ENCODE data around the gene HOXC4.
"Not testable (repeated sequence)": the region's sequence is repeated elsewhere in the genome, so short reads cannot be mapped to it uniquely, and the experiment has no call there.

HOXC4 gene

GRCh38 chr12:54060174-54060974, 6.7 kb downstream of the HOXC4 start:
- no peak for DNase-seq

GRCh38 chr12:54060975-54061778, 7.5 kb downstream of the HOXC4 start:
- DNase-seq: no peak

DNA sequence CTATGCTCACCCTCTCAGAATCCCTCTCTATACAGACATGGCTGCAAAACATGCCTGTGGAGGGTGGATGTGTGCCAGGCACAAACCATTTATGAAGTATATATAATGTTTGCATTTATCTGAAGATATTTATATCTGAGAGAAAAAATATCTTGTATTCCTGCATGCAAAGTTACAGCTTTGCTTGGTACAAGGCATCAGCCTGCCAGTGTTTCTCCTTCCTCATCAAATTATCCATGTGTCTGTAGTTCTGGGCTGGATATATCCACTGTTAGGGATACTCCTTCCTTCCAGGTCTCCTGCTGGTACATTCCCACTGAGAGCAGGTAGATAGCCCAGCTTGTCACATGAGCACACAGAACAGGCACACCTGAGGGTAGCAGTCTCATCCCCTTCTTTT, 12.0 kb downstream of the HOXC4 start:
- no peak for DNase-seq

DNA sequence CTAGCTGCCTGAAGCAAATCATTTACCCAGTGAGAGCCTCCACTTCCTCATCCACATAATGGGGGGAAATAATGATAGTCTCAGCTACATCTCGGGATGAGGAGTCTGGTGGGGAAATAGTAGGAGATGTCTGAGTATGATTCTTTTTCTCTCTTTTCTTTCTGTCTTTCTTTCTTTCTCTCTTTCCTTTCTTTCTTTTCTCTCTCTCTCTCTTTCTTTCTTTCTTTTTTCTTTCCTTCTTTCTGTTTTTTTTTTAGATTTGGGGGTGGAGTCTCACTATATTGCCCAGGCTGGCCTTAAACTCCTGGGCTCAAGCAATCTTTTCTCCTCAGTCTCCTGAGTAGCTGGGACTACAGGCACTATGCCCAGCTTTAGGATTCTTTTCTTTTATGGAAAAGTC, 12.8 kb downstream of the HOXC4 start:
- DNase-seq: no peak

DNA sequence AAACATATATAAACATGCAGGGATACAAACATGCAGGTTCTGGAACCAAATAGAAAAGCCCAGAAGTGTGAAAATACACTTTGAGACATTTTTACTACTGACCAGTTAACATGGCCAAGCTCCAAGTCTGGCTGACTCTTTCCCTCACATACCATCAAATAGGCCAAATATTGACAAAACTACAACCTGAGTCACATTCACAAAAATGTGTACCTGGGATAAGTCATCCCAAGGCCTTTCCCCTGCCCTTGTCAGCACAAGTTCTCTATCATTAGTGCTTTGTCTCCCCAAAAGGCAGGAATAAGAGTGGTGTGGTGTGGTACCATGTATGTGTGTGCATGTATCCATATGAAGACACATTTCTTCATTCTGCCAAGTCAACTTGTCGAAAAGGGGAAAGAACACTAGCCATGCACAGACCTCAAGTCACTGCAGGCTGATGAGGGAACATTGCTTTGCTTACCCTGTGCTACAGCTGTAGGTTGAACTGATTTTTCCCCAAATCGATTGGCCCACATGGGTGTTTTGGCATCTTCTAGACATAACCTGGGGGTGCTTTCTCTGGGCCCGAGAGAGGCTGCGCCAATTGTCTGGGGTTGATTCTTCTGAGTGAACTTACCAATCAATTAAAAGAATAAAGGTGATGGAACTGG, 14.9 kb downstream of the HOXC4 start:
- no peak for DNase-seq

DNA sequence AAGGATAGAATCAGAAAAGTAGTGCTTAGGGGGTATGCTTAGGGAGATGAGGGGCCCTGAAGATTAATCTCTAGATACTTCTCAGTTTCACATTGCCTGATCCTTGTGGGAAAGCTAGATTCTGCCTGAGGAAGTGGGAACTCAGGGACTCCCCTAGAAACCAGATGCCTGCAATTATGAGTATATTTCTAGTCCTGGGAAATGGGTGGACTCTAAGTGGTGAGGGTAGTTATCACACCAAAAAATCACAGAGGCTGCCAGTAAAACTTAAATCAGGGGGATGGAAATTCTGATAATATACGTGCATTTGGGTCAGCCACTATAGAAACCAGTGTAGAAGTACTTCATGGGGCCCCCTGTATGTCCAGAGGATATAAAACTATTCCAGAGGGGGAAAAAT, 18.3 kb downstream of the HOXC4 start:
- no peak for DNase-seq

- no peak for DNase-seq
Observed at GRCh38 chr12:54074308-54074707, 20.7 kb downstream of the HOXC4 start.

DNA sequence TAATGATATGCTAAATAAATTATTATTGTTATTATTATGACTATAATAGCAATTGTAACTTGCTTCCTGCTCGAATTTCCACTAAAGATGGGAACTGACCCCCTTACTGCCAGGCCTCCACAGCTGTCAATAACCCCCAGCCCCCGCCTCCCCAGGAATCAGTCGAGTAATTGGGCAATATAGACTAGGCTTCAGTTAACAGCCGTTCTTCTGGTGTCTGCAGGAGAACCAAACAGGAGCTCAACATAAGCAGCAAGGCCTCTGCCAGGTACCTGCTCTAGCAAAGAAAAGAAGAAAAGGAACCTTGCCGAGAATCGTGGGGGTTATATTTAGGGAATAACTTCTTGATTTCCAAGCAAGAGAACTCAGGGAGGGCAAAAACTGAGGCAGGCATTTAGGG, 21.8 kb downstream of the HOXC4 start:
- no peak for DNase-seq

- no peak for DNase-seq
Observed at GRCh38 chr12:54075974-54076373, 22.3 kb downstream of the HOXC4 start.

DNA sequence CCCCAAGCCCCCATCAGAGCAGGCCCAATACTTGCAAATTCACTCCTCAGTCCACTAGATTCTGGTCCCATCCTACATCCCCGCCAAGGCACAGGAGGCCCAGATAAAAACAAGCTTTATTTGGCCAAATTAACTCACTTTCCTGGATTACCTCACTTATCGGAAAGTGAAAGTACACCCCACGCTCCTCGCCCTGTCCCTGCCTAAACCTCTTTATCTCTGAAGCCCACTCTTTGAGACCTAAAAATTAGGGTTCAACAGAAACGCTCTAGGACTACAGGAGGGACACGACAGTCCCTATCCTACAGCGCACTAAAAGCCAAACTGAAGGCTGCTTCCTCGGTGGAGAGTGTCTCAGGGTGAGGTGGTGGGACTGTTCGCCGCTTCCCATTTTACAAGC, 24.2 kb downstream of the HOXC4 start:
- not testable (repeated sequence) for DNase-seq

DNA sequence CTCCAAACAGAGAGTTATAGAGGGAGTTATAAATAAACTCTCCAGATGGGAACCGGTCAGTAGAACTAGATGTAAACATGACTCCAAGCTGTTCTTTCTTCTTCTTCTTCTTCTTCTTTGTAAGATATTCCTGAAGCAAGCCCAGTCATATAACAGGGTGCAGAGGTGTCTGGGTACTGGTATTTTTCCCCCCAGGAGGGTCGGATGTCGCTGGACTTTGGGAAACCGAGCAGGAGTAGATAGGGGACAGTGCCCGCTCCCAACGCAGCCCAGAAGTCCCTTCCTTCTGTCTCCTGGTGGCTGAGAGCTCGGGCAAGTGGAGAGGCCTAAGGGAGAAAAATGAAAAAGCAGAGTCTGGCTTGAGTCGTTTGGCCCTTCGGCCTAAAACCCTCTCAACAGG, 25.5 kb downstream of the HOXC4 start:
- DNase-seq: not testable (repeated sequence)

GRCh38 chr12:54080008-54080924, 26.6 kb downstream of the HOXC4 start:
- not testable (repeated sequence) for DNase-seq

DNA sequence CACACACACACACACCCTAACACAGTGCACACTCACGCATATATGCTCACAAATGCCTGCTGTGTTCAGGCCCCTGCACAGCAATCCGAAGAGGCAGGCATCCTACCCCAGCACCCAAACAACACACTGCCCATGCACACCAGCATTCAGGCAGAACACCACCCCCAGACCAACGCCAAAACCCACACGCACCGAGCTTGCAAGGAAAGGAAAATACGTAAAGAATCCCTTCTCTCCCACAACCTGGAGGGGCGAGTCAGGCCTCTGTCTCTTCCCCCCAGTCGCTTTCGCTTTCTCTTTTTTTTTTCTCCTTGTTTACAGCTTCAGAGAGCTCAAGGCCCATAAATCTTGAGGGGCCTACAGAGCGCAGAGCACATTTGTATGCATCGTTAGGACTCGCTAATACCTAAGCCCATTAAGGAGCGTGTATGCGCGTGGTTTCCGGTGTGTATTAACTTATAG, 27.4 kb downstream of the HOXC4 start:
- DNase-seq: not testable (repeated sequence)

DNA sequence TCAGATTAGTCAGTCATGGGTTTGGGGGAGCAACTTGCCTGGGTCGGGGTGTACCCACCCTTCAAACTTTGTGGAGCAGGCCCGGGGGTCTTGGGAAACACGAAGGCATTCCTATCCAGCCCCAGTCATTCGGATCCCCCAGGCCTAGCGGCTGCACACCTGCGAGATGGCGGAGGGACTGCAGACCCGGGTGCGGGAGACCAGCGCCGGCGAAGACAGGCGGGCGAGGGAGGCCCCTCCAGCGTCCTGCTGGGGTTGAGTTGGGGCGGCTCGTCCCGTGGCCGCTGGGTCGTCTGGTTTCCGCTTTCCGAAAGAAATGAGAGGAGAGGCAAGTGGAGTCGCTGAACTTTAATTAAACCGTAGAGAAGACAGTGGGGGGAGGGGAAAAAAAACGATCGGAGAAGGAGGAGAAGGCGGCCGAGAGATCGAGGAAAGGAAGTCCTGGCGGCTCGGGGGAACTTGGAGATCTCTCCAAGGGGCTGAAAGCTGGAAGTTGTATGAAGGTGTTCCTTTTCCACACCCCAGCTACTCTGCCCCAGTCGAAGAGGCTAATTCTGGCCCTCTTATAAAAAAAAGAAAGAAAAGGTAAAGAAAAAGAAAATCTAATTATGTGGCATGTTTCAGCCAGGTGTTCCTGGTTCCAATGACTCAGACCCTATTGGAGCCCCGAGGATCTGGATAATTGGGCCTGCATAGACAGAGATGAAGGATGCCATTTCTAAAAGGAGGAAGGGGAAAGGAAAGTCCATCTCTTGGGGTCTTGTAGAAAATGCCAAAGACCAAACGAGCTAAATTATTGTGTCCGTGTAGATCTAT, 28.2 kb downstream of the HOXC4 start:
- DNase-seq: not testable (repeated sequence)

DNA sequence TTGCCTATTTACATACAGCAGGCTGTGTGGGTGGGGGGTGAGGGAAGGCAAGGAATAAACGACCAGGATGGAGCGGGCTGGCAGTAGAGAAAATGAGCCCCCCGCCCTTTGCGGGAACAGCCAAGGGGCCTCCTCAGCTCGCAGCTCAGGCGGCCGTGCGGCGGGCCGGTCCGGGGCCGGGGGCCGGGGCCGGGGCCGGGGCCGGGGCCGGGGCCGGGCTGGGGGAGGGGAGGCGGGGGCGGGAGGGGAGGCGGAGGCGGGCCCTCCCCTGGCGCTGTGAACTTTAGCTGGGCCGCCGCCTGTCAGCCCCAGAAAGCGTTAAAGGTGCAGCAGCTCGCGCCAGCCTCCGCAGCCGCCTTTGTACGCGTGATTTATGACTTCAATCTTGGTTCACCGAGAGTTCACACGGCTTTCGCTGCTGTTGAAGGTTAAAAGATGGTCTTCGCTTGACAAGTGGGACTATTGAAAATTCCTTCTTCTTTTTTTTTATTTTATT, 28.8 kb downstream of the HOXC4 start:
- DNase-seq: no peak

GRCh38 chr12:54088011-54088410, 34.4 kb downstream of the HOXC4 start:
- not testable (repeated sequence) for DNase-seq

DNA sequence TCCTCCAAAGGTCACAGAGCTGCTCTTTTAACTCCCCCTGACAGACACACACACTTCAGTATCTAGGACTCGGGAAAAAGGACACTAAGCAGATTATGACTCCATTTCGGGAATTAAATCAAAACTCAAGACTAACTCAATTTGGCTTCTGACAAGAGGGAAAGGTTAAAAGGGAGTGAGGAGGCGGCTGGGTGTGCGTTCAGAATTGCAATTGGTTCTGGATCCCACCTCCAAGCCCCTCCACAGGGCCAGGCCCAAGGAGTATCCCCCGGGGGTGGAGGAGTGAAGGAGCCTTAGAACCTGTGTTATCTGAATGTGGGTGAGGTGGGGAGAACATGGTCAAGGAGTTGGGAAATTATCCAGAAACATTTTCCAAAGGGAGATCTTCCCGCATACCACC, 35.8 kb downstream of the HOXC4 start:
- not testable (repeated sequence) for DNase-seq

GRCh38 chr12:54090312-54090711, 36.7 kb downstream of the HOXC4 start:
- DNase-seq: not testable (repeated sequence)

GRCh38 chr12:54092943-54093342, 39.3 kb downstream of the HOXC4 start:
- not testable (repeated sequence) for DNase-seq

- DNase-seq: not testable (repeated sequence)
Observed at GRCh38 chr12:54095928-54096327, 42.3 kb downstream of the HOXC4 start.

- not testable (repeated sequence) for DNase-seq
Observed at GRCh38 chr12:54098644-54099043, 45.0 kb downstream of the HOXC4 start.

Measured in NCI-H1694 (cell line).